Keratinocyte (primary cell): ENCODE measurements around the gene CPEB4.

Experiments
- CTCF ChIP-seq, 3 experiments: IDR thresholded peaks in 1 of 3; conservative IDR thresholded peaks in 1 of 3; optimal IDR thresholded peaks in 1 of 3; 2 replicates in 2 of 3; 3 replicates in 1 of 3; pipeline versions ENCODE3 to v1.5.1; 2011; ENCODE audit warnings: low read length in 3 of 3, mild to moderate bottlenecking in 3 of 3, moderate library complexity in 2 of 3, control low read depth in 1 of 3, inconsistent platforms in 1 of 3; ENCODE audit not compliant: insufficient read depth in 2 of 3; ENCODE audit errors: extremely low read depth in 1 of 3
- EZH2 ChIP-seq: IDR thresholded peaks from one replicate; pipeline ENCODE4 v1.6.1; 2012; ENCODE audit warnings: inconsistent platforms, mild to moderate bottlenecking, low read length, moderate library complexity

DNA sequence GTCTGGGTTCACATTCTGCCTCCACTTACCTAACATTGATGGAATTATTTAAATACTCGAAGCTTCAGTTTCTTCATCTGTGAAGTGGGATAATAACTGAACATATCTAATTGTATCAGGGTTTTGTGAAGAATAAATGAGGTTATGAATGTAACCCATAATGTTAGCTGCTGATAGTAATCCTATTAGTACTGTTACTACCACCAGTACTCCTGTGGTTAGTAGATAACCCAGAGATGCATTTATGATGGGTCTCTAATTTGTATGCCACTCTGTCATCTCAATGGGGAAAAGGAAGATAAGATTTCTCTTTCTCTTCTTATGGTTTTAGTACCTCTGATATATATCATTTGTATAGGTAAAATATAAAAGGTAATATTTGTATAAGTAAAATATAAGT lies 16.0 kb downstream of the CPEB4 start:
- TF ChIP-seq EZH2: no peak
- no peak for TF ChIP-seq CTCF (optimal IDR thresholded peaks at IDR 0.05 in 1 of 3, IDR thresholded peaks at IDR 0.05 in 1 of 3, conservative IDR thresholded peaks at IDR 0.05 in 1 of 3; ENCODE audit: extremely low read depth in 1 of 3, insufficient read depth in 2 of 3, low read length in 3 of 3)
